Measurements from ENCODE around the gene PACSIN3.

DNA sequence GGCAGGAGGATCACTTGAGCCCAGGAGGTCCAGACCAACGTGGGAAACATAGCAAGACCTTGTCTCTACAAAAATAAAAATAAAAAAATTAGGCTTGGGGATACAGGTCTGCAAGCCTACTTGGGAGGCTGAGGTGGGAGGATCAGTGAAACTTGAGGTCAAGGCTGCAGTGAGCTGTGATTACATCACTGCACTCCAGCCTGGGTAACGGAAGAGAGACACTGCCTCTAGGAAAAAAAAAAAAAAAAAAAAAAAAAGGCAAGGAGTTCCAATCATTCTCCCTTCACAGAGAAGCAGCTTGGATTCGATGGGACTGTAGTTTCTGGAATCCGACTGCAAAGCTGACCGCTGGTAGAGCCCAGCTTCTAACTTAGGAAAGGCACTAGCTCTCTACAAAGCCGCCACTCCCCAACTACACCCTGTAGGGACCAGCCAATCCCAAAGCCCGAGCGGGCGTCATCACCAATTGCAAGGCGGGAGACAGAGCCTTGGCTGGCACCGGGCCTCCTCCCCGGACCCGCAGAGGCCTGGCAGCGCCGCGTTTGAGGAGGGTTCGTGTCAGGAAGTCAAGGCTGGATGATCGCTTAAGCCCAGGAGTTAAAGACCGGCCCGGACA is 27.8 kb upstream of the PACSIN3 start:
- TF ChIP-seq, protein P1, sequence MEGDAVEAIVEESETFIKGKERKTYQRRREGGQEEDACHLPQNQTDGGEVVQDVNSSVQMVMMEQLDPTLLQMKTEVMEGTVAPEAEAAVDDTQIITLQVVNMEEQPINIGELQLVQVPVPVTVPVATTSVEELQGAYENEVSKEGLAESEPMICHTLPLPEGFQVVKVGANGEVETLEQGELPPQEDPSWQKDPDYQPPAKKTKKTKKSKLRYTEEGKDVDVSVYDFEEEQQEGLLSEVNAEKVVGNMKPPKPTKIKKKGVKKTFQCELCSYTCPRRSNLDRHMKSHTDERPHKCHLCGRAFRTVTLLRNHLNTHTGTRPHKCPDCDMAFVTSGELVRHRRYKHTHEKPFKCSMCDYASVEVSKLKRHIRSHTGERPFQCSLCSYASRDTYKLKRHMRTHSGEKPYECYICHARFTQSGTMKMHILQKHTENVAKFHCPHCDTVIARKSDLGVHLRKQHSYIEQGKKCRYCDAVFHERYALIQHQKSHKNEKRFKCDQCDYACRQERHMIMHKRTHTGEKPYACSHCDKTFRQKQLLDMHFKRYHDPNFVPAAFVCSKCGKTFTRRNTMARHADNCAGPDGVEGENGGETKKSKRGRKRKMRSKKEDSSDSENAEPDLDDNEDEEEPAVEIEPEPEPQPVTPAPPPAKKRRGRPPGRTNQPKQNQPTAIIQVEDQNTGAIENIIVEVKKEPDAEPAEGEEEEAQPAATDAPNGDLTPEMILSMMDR (IDR thresholded peaks at IDR 0.05; ENCODE audit: low read depth, low read length, poor library complexity, severe bottlenecking) = no peak
- no peak for TF ChIP-seq EZH2phosphoT487 (IDR thresholded peaks at IDR 0.05; ENCODE audit: borderline replicate concordance, low read length)
